GM21619 (cell line): Measurements from ENCODE around the gene SLBP.

Experiments
- ATAC-seq: cut with Tn5 transposase; IDR thresholded peaks from one replicate; pipeline ENCODE4 v1.9.1; 2021; ENCODE audit not compliant: unreplicated experiment

The SLBP gene

DNA sequence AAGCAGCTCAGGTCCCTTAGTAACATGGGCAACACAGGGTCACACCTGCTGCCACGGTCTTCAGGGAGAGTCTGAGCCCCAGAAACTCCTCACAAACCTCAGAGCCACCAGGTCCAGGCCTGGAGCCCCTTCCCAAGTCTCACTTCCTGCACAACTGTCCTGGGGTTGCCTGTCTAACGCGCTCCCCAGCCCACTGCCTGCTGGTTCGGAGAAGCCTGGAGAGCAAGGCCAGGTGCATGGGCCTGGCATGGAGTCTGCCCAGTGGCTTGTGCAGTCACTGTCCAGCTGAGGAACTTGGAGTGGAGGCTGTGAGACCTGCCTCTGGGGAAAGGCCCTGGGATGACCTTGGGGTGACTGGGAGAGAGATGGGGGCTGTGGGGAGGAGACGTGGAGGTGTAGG, 56.0 kb downstream of the SLBP start:
- no peak for ATAC-seq

- no peak for ATAC-seq
Measured at GRCh38 chr4:1655676-1656075, 56.4 kb downstream of the SLBP start.

- no peak for ATAC-seq
Measured at GRCh38 chr4:1655081-1655480, 57.0 kb downstream of the SLBP start.

GRCh38 chr4:1654216-1654955, 57.7 kb downstream of the SLBP start:
- no peak for ATAC-seq

DNA sequence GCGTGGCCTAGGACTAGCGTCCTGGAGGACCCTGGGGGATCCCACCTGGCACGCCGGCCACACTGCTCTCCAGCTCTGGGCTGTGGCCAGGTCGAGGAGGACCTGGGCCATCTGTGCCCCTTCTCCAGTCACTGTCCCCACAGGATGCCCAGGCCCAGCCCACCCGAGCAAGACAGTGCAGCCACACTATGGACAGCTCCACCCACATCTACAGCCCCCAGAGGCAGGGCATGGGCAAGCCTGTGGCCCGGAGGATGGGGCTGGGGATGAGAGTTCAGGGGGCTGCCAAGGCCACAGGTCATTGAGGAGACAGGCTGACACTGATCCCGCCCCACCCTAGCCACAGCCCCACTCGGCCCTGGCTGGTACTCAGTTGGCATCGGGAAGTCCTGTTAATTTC, 58.3 kb downstream of the SLBP start:
- ATAC-seq: no peak

DNA sequence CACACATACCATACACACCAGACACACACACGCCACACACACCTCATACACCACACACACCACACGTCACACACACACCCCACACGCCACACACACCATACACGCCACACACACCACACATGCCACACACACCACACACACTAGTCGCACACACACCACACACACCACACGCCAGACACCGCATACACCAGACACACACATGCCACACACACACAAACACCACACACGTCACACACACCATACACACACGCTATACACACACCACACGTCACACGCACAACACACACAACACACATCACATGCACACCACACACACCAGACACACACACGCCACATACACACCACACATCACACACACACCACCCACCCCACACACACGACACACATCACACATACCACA, 60.0 kb downstream of the SLBP start:
- ATAC-seq: no peak

- ATAC-seq: no peak
Measured at GRCh38 chr4:1651609-1652008, 60.5 kb downstream of the SLBP start.

DNA sequence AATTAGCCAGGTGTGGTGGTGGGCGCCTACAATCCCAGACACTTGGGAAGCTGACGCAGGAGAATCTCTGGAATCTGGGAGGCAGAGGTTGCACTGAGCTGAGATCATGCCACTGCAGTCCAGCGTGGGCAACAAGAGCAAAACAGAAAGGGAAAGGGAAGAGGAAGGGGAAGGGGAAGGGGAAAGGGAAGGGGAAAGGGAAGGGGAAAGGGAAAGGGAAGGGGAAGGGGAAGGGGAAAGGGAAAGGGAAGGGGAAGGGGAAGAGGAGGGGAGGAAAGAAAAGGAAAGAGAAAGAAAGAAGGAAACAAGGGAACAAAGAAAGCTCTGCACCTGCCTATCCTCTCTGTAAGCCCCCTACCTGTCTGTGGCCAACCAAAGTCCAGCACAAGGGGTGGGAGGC, 63.2 kb downstream of the SLBP start:
- ATAC-seq: no peak

- ATAC-seq: no peak
Measured at GRCh38 chr4:1647432-1647831, 64.7 kb downstream of the SLBP start.

GRCh38 chr4:1646690-1647089, 65.4 kb downstream of the SLBP start:
- no peak for ATAC-seq

GRCh38 chr4:1644891-1645657, 67.0 kb downstream of the SLBP start:
- ATAC-seq: no peak

DNA sequence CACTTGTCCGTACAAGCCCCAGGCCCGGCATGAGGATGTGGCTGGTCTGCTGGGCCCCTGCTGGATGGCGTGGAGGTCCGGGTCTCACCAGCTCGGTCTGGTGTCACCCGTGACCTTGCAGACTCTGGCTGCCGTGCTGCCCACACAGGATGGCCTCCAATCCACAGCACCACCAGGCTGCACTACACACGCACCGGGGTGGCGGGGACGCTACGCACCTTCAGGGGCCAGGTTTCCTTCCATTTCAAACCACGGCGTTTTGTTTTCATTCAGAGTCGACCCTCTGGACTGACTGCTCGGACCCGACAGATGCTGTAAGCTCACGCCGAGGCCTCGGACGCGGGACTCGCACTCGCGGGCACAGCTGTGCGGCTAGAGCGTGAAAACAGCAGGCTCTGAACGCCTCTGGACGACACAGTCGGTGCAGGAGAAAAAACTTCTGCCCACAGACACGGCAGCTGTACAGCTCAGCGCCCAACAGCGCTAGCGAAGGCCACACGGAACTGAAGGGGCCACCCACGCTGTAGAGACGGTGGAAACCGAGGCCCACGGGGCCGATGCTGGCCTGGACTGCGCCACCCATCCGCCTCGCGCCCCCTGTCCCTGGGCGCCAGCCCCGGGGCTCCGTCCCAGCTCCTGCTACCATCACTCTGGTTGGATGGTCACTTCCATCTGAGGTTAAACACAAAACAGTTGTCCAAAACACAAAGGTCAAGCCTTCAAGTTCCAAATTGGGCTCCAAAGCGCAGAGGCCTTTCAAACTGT, 68.0 kb downstream of the SLBP start:
- no peak for ATAC-seq
